ENCODE data around the gene HDDC3.

The HDDC3 gene, protein sequence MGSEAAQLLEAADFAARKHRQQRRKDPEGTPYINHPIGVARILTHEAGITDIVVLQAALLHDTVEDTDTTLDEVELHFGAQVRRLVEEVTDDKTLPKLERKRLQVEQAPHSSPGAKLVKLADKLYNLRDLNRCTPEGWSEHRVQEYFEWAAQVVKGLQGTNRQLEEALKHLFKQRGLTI

DNA sequence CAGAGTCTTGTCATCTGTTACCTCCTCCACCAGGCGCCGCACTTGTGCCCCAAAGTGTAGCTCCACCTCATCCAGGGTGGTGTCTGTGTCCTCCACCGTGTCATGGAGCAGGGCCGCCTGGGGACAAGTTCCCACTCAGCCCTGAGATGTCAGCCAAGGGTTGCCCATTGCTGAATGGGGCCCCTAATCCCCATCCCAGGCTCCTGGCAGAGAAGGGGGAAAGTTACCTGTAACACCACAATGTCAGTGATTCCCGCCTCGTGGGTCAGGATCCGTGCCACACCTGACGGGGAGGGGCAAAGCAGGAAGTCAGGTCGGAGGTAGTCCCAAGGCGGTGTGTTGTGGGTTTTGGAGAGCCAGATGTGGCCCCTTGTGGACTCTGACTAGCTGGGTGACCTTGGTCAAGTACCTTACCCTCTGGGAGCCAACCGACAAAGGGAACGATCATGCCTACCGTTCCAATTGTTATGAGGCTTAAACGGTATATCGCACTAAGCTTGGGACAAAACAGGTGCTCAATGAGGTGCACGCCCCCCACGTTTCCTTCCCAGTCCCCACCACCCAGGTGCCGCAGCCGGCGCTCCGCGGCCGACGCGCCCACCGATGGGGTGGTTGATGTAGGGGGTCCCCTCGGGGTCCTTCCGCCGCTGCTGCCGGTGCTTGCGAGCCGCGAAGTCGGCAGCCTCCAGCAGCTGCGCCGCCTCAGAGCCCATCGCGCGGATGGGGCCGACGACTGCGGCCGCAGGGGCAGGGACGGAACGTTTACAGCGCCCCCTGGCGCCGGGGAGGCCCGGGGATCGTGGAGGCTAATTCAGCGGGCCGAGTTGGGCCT lies at the start of gene HDDC3:
Gene HDDC3, minus strand, starts transcription at position 722 of the 832 bp plus-strand sequence. Its CDS starts 9 bp downstream, at position 713.
- DNase-seq: peak; percentile 87

DNA sequence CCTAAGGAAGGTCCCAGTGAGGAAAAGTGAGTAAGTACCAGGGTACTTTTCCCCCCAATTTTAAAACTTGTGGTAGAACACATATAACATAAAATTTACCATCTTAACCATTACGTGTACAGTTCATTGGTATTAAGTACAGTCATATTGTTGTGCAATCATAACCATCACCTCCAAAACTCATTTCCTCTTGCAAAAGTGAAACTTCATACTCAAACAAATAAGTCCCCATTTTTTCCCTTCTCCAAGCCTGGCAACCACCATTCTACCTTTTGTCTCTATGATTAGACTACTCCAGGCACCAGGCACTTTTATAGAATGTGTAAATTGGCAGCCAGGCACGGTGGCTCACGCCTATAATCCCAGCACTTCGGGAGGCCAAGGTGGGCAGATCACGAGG lies 49.8 kb upstream of the HDDC3 start:
- DNase-seq: no peak

DNA sequence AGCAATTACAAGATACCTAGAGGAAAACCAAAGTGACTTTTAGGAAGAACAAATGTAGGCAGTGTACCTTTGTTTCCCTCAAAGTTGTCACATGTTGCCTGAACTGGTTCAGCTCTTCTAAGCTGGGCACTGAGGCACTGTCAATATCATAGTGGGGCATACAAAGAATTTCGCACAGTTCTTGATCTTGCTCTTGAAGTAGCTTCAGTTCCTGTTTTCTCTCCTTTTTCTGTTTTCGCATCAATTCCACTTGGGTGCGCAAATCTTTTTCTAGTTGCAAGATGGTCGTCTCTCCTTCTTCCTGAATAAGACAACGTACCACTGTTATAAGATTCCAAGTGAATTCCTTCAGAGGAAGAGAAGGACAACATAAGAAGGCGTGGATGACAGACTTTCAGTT lies 49.3 kb upstream of the HDDC3 start:
- no peak for DNase-seq

DNA sequence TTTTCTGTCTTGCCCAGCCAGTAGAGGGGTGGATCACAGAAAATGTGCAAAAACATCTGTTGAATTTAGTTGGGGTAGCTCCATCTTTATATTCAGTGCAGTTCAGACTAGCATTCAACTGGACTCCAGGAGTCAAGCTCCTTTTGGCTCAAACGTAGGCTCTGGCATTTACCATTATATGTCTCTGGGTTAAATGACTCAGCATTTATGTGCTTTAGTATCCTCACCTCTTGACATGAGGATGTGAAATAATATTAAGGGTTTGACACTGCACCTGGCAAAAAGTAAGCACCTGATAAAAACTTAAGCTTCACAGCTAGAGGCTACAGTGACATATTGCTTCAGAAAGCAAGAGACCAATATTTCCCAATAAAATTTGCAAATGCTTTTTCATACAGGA lies 47.2 kb upstream of the HDDC3 start:
- DNase-seq: no peak

DNA sequence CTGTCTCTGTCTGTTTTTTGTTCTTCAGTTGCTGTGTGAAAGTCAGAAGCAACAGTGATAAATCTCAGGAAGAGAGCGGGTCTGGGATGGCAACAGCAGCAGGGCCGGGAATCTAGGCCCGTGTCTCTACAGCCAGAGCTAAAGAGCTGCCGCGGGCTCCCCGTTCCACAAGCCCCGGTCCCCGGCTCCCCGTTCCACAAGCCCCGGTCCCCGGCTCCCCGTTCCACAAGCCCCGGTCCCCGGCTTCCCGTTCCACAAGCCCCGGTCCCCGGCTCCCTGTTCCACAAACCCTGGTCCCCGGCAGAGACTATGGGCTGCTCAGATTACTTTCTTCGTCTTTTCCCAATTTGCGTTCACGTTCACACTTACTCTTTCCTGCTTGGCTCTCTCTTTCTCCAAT lies 41.9 kb upstream of the HDDC3 start:
- DNase-seq: no peak

DNA sequence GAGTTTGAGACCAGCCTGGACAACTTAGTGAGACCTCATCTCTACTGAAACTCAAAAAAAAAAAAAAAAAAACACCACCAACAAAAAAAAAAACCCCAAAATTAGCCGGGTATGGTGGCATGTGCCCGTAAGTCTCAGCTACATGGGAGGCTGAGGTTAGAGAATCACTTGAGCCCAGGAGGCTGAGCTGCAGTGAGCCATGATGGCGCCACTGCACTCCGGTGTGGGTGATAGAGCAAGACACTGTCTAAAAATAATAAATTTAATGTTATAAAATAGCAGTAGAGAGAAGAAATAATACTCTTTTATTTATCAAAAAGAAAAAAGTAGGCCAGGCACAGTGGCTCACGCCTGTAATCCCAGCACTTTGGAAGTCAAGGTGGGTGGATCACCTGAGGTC lies 39.8 kb upstream of the HDDC3 start:
- DNase-seq: no peak

DNA sequence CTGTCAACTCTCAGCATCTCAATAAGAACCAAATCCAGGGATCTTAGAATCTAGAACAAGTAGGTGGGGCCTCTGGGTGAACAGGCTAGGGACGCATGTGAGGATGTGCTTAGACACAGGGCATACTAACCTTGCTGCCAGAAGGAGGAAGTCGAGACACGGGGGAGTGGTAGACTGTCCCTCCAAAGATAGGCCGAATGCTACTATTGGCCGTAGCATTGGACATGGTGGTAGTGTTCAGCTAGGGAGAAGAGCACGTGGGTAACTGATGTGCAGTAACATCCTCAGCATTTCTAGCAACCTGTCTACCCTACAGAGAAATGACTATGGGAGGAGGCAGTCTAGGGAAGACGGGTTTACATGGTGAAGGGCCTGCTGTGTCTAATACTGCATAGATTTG lies 37.9 kb upstream of the HDDC3 start:
- no peak for DNase-seq

DNA sequence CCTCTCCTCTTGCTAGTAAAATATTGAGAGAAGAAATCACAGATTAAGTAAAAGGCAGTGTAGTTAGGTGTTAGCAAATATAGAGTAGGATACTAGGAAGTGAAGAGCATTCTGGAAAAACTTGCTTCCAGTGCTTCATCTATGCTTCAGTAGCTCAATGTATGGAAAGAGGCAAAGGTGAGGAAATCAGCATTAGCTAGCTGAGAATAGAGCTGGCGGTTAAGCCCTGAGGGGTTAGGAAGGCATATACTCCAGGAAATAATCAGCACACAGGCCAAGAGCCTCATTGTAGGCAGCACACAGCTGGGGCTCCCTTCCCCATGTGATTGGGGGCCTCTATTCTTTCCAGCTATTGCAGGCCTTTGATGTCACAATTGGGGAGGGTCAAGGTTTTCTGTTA lies 36.1 kb upstream of the HDDC3 start:
- DNase-seq: no peak

DNA sequence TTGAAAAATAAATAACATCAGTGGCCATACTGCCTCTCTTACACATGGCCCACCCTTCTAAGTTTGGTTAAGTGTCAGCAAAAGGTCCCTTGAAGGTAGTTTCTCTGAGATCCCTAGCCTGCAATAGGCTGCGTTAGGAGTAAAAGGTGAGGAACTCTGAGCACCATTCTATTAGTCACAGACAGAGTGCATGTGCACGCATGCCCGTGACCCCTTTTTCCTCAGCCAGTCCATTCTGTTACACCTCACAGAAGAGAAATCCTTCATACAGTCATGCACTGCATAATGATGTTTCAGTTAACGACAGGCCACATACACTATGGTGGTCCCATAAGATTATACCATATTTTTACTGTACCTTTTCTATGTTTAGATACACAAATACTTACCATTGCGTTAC lies 34.9 kb upstream of the HDDC3 start:
- DNase-seq: no peak

DNA sequence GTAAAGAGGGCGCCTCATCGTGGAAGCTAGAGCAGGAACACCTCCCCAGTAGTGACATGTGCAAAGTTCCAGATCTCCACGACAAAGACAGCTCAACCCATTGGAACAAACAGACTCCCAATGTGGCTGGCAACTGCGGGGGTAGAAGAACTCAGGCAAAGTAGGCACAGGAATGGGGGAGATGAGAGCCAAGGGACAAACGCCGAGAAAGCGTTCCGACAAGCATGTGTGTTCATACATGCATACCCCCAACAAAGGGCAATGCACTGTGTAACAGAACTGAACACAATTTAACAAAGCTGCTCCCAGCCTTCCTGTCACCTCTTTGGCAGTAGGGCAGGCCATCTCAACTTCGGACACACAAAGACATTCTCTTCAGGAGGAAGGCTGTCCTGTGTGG lies 33.9 kb upstream of the HDDC3 start:
- no peak for DNase-seq

DNA sequence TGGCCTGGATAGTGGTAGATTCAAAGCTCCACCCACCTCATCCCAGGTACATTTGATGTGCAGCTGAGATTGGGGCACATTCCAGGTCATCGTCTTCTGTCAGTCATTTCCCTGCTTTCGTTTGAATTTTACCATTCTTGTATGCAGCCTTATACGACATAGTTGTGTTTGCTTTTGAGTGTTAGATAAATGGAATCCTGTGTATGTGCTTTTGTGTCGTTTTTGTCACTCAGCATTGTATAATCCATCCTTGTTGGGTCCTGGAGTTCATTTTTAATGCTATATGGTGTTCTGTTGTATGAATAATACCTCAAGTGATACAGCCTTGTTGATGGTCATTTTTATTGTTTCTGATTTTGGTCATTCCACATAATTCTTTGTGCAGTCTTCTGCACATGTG lies 29.7 kb upstream of the HDDC3 start:
- DNase-seq: no peak

DNA sequence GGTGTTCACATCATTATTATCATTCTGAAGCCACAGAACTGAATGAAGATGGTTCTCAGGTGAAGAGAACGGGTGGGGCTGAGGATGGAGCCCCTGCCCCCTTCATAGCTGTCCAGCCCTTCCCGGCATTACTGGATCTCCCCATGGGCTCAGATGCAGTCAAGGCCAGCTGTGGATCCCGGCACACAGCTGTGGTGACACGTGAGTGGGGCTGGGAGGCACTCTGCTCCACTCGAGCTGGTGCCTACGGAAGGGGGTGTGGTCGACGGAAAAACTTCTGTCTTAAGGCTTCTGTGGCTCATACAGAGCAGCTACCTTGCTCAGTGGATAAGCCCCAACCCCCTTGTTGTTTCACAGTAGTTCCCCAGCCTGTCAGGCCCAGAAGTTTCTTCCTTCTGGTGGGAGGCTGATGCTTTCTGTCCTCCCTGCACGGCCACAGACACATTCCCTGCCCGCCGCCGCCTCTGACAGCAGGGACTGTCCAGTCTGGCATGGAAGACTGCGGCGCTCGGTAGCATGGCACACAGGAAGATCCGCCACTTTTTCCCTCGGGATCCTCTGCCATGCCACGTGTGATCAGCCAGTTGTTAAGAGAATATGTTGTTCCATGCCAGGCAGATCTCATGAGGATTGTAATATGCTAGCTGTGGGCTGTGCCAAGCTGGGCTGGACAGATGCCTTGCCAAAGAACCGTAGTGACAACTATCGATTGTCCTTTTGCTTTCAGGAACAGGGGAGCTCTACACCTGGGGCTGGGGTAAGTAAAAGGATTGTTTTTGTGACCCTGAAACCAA lies 28.1 kb upstream of the HDDC3 start:
- no peak for DNase-seq

DNA sequence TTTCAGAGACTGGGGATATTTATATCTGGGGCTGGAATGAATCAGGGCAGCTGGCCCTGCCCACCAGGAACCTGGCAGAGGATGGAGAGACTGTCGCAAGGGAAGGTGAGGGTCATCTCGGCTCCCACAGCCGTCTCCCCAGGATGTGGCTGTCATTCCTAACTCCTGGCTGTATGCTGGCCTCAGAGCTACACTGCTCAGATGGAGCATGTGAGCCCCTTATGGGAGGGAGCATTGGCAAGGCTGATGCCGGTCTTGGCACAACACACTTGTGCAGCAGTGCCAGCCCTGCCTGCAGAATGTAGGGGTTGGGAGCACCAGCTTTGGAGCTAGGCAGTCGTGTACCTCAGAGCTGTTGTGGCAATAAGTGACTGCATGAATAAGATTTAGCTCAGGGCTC lies 27.5 kb upstream of the HDDC3 start:
- DNase-seq: no peak

DNA sequence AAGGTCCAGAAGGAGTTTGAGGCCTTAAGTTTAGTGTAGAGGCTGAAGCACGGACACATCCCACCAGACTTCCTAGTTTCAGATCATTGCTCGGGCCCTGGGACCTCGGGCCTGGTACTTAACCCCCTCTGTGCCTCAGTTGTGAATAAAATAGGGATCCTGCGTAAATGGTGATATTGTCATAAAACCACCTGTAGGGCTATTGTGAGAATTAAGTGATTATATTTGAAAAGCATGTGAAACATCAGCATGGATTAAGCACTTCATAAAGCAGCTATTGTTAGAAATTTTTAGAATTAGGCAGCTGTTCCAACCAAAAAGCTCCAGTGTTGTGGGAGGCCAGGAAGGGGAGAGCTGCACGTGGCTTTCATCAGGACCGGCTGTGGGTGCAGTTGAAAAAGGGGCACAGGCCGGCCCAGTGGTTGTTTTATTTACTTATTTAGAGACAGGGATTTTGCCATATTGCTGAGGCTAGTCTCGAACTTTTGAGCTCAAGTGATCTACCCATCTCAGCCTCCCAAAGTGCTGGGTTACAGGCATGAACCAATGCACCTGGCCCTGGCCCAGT lies 26.8 kb upstream of the HDDC3 start:
- DNase-seq: no peak

DNA sequence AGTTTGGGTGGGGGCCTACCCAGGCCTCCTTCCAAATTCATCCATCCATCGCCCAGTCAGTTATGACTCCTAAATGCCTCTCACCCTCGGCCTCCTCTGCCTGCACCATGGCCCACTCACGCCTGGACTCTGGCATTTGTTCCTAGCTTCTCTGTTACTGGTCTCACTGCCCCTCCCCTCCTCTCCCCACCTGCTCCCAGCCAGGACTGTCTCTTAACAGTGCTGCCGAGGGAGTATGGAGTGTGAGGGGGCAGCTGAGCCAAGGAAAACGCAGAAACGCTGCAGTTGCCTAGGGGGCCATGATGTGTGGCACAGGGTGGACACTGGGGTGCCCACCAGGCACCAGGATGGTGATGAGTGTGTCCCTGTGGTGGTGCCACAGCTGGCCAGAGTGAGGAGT lies 25.4 kb upstream of the HDDC3 start:
- no peak for DNase-seq

DNA sequence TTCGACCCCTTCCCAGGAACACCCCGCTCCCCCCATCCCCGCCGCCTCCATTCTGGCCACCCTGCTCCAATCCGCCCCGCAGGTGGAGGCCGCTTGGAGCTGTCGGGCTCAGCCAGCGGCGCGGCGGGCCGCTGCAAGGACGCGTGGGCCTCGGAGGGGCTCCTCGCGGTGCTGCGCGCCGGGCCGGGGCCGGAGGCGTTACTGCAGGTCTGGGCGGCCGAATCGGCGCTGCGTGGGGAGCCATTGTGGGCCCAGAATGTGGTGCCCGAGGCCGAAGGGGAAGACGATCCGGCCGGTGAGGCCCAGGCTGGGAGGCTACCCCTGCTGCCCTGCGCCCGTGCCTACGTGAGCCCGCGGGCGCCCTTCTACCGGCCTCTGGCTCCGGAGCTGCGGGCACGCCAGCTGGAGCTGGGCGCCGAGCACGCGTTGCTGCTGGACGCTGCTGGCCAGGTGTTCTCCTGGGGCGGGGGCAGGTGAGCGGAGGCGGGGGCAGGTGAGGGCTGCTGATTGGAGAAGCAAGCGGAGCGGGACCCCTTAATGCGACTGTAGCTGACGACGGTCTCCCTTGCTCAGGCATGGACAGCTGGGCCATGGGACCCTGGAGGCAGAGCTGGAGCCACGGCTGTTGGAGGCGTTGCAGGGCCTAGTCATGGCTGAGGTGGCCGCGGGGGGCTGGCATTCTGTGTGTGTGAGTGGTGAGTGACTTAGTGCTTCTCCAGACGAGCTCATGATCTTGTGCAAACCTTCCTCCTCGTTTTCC lies 24.9 kb upstream of the HDDC3 start:
- no peak for DNase-seq

DNA sequence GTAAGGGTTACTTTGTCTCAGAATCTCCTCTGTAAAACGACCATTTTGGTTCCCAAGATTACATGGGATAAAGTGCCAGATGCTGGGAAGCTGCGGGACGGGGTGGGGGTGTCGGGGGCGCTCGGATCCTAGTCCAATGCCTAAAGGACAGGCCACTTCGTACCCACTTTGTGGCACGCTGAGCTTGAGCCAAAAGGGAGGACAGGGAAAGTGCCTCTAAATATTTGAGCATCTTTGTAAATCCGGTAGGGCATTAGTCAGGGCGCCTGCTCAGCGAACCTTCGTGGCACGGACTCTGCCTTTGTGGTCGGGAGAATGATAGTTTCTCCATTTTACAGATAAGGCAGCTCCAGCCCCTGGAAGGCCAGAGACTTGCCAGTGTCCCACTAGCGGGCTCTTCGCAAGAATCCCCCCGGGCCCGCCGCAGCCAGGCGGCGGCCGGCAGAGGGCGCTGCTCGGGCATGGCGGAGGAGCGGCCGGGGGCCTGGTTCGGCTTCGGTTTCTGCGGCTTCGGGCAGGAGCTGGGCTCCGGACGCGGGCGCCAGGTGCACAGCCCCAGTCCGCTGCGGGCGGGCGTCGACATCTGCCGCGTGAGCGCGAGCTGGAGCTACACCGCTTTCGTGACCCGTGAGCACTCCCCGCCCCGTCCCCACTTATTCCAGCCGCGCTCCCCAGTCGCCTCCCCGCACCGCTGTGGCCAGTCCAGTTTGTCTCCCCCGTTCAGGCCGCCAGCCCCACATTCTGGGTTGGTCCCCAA lies 24.1 kb upstream of the HDDC3 start:
- DNase-seq: no peak

DNA sequence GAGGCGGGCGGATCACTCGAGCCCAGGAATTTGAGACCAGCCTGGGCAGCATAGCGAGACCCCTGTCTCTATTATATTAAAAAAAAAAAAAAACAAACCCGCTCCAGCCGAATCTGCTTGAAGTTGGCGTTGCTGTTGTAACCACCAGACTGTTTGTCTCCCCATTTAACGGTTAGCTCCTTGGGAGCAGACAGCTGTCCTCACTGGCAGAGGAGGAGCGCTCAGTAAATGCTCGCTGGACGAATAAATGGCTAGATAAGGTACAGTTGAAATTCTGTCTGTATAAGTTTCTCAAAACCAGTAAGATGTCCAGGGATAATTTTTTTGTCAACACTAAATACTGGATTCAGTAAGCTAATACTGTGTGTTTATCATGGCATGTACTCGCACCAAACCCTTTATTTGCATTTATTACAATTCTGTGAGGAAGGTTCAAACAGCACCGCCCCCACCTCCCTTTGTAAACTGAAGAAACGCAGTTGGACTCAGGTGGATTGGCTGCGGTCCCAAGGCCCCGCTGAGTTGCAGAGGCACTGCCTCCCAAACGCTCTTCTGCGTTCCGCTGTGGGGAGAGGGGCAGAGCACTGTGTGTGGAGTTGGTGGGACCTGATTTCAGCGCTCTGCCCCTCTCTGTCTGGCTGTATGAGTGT lies 23.4 kb upstream of the HDDC3 start:
- DNase-seq: peak; percentile 26

DNA sequence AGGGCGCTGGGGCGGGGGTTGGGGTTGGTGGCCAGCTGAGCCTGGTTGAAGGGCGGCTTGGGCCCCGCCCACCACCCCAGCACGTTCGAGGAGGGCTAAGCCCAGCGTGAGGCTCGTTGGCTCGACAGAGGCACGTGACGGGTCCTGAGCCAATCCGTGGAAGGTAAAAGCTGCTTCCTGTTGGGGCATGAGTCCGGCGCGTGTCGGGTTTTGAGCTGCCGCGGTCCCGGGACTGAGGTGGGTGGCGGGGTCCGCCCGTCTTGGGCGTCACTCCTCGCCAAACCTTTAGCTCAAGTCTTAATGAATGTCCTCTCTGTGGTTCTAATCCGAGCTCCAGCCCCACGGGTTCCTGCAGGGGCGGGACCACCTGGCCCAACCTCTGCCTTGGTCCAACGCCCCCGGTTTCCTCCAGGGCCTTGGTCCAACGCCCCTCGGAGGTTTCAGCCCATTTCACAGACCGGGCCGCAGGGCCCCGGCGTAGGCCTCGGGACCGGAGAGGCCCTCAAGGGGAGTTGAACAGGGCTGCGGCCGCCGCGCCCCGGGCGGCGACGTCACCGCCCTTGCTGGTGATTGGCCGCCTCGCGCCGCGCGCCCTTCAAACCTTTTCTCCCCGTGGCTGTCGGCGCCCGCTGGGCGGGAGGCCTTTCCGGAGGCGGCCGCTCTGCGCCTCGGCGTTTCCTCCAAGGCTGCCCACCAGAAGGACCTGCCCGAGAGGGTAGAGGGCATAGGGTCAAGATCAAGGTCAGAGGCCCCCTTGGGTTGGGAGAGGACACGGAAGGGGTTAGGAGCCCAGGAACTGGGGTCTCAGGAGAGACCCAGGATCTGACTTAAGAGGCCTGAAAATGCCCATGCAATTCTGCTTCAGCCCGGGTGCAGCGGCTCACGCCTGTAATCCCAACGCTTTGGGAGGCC lies 22.6 kb upstream of the HDDC3 start, which contains the start of gene RCCD1:
Gene RCCD1, plus strand, starts transcription at position 173 of the 912 bp plus-strand sequence. CDS start 1,851 bp downstream, outside the sequence.
- peak; percentile 91 for DNase-seq
